ENCODE measurements around the gene FAM181A. TPM values are rescaled to one million over a fixed set of nuclear protein-coding genes. Genes with fewer than 3 reads are reported as not detected.

Gene FAM181A
- polyA plus RNA-seq, 1 donor (not counting 4 experiments of a cell fraction or from before 2014, with no cell fraction given): 0.04 TPM

DNA sequence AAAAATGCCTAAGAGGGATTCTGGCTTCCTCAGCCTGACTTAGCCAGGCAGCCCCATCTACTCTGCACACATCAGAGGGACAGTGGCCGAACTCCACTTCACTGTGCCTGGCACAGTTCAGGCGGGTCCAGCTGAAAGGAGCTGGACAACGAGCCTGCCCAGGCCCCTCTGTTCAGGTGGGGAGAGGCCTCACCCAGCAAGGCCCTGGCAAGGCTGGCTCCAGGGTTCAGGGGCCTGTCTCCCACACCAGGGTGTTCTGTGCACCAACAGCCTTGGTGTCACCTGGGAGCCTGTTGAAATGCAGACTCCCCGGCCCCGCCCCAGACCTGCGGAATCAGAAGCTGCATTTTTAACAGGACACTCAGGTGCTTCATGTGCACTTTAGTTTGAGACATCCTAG, 9.8 kb downstream of the FAM181A start:
- Histone ChIP-seq H3K36me3 (ENCODE audit: control insufficient read depth in 2 of 2, extremely low read depth in 1 of 2, insufficient read depth in 2 of 2, low read length in 2 of 2) (no peaks in the 10 kb centered on the region), H3K79me2 (ENCODE audit: control insufficient read depth, insufficient read depth, low read length) (no peaks in the 10 kb centered on the region), H2AFZ (ENCODE audit: control insufficient read depth, low read length) (no peak overlapping the region), H3K4me2 (ENCODE audit: control insufficient read depth, extremely low read depth, insufficient read depth, low read depth, low read length) (no peak overlapping the region), H3K9me3 (ENCODE audit: control insufficient read depth, low read depth, low read length) (no peaks in the 10 kb centered on the region), H3K27ac (ENCODE audit: control insufficient read depth, insufficient read depth, low read length) (no peak overlapping the region), H3K27me3 (ENCODE audit: control insufficient read depth, extremely low read depth, insufficient read depth, low read length) (peaks cover 8% of the 10 kb centered on the region), H3K9me1 (ENCODE audit: control insufficient read depth, extremely low read depth, insufficient read depth, low read length) (no peaks in the 10 kb centered on the region), H3K9ac (ENCODE audit: control insufficient read depth, extremely low read depth, insufficient read depth, low read length) (no peak overlapping the region), H3K4me1 (ENCODE audit: control insufficient read depth, extremely low read depth, insufficient read depth, low read length) (peaks cover 17% of the 10 kb centered on the region), H3K4me3 (ENCODE audit: control insufficient read depth in 2 of 3, extremely low read depth in 1 of 3, insufficient read depth in 2 of 3, low read depth in 1 of 3, low read length in 3 of 3) (no peak overlapping the region), H4K20me1 (ENCODE audit: control insufficient read depth, extremely low read depth, insufficient read depth, low read length) (peaks cover 2% of the 10 kb centered on the region)
- dilution Hi-C loops (cut with MboI; ENCODE audit: extremely low pct_ligation_motif_present, low sequenced_read_pairs): no loop called here
- TF ChIP-seq EZH2 (IDR thresholded peaks at IDR 0.05; ENCODE audit: low read length): no peak
- TF ChIP-seq, protein P1, sequence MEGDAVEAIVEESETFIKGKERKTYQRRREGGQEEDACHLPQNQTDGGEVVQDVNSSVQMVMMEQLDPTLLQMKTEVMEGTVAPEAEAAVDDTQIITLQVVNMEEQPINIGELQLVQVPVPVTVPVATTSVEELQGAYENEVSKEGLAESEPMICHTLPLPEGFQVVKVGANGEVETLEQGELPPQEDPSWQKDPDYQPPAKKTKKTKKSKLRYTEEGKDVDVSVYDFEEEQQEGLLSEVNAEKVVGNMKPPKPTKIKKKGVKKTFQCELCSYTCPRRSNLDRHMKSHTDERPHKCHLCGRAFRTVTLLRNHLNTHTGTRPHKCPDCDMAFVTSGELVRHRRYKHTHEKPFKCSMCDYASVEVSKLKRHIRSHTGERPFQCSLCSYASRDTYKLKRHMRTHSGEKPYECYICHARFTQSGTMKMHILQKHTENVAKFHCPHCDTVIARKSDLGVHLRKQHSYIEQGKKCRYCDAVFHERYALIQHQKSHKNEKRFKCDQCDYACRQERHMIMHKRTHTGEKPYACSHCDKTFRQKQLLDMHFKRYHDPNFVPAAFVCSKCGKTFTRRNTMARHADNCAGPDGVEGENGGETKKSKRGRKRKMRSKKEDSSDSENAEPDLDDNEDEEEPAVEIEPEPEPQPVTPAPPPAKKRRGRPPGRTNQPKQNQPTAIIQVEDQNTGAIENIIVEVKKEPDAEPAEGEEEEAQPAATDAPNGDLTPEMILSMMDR (optimal IDR thresholded peaks at IDR 0.05 in 1 of 3, IDR thresholded peaks at IDR 0.05 in 1 of 3, conservative IDR thresholded peaks at IDR 0.05 in 1 of 3; ENCODE audit: extremely low read depth in 1 of 3, insufficient read depth in 2 of 3, low read length in 3 of 3): no peak
- FAIRE-seq (no peak), DNase-seq (ENCODE audit: low read depth, low spot score) (no peak)

DNA sequence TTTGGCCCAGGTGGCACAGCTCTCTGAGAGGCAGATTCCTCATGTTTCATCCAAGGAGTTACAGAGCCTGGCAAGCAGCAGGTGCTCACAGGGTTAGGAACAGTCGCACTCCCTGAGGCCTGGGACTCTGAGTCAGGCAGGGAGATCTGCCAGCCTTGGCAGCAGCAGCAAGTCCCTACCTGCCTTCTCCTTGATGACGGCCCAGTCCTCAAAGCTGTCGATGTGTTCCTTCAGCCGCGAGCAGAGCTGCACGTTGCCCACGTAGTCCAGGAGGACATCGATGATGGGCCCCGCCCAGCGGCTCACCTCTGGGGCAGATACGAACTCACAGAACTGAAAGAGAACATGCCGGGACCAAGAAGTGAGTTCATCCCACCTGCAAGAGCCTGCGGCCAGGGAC, 10.4 kb downstream of the FAM181A start:
- H3K27ac ChIP-seq (ENCODE audit: control insufficient read depth, insufficient read depth, low read length): peak overlapping the region; percentile 17
- no peaks in the 10 kb centered on the region for H3K9me1 ChIP-seq (ENCODE audit: control insufficient read depth, extremely low read depth, insufficient read depth, low read length)
- no peaks in the 10 kb centered on the region for H3K79me2 ChIP-seq (ENCODE audit: control insufficient read depth, insufficient read depth, low read length)
- peak; percentile 99 for FAIRE-seq
- H2AFZ ChIP-seq (ENCODE audit: control insufficient read depth, low read length): no peak overlapping the region
- dilution Hi-C loops (cut with MboI; ENCODE audit: extremely low pct_ligation_motif_present, low sequenced_read_pairs): no loop called here
- peaks cover 8% of the 10 kb centered on the region for H3K27me3 ChIP-seq (ENCODE audit: control insufficient read depth, extremely low read depth, insufficient read depth, low read length)
- no peaks in the 10 kb centered on the region for H3K36me3 ChIP-seq (ENCODE audit: control insufficient read depth in 2 of 2, extremely low read depth in 1 of 2, insufficient read depth in 2 of 2, low read length in 2 of 2)
- no peak overlapping the region for H3K4me3 ChIP-seq (ENCODE audit: control insufficient read depth in 2 of 3, extremely low read depth in 1 of 3, insufficient read depth in 2 of 3, low read depth in 1 of 3, low read length in 3 of 3)
- no peaks in the 10 kb centered on the region for H3K9me3 ChIP-seq (ENCODE audit: control insufficient read depth, low read depth, low read length)
- no peak overlapping the region for H3K9ac ChIP-seq (ENCODE audit: control insufficient read depth, extremely low read depth, insufficient read depth, low read length)
- TF ChIP-seq EZH2 (IDR thresholded peaks at IDR 0.05; ENCODE audit: low read length): no peak
- TF ChIP-seq, protein P1 (optimal IDR thresholded peaks at IDR 0.05 in 1 of 3, IDR thresholded peaks at IDR 0.05 in 1 of 3, conservative IDR thresholded peaks at IDR 0.05 in 1 of 3; ENCODE audit: extremely low read depth in 1 of 3, insufficient read depth in 2 of 3, low read length in 3 of 3): no peak
- peak overlapping the region; percentile 29 for H3K4me2 ChIP-seq (ENCODE audit: control insufficient read depth, extremely low read depth, insufficient read depth, low read depth, low read length)
- H3K4me1 ChIP-seq (ENCODE audit: control insufficient read depth, extremely low read depth, insufficient read depth, low read length): peaks cover 17% of the 10 kb centered on the region
- peak; percentile 100 for DNase-seq (ENCODE audit: low read depth, low spot score)
- H4K20me1 ChIP-seq (ENCODE audit: control insufficient read depth, extremely low read depth, insufficient read depth, low read length): peaks cover 2% of the 10 kb centered on the region

All from keratinocyte (primary cell).